PC-3 (cell line): ENCODE measurements around the gene PDGFD. TPM values are rescaled to one million over a fixed set of nuclear protein-coding genes. Genes with fewer than 3 reads are reported as not detected.

ENCODE experiments used
- ATAC-seq: fragments of 200-7000 bp; cut with Tn5 transposase; 2 replicates; pipeline ENCODE4 v1.9.1; 2020; ENCODE audit warnings: mild to moderate bottlenecking, moderate library complexity
- BruUV-seq: library from RNA; stranded (reverse); fragments of 400-500 nt; replicated peaks from 2 replicates; lab custom pipeline; 2021; lab: Mats Ljungman, UMichigan
- CTCF ChIA-PET: fragments of 300-600 bp; sonication (Branson Sonifier 250); formaldehyde crosslinking; loops from one replicate; lab custom pipeline; 2022; ENCODE audit warnings: antibody characterized with exemption; lab: Charles Lee
- POLR2A ChIA-PET: fragments of 300-600 bp; sonication (Branson Sonifier 250); formaldehyde crosslinking; loops from one replicate; lab custom pipeline; 2022; ENCODE audit warnings: antibody characterized with exemption; ENCODE audit not compliant: unreplicated experiment; lab: Charles Lee
- DNase-seq: peaks from one replicate; pipeline ENCODE4 v3.0.0-alpha.2; 2015
- H2AFZ ChIP-seq: fragments of 300-600 bp; sonication (generic); 2 replicates; pipeline ENCODE4 v1.6.0; 2016; ENCODE audit warnings: antibody characterized with exemption, low read length
- H3F3A ChIP-seq: fragments of 300-600 bp; sonication (generic); one replicate; pipeline ENCODE4 v1.6.0; 2017; ENCODE audit warnings: antibody characterized with exemption, low read length, control low read depth, mild to moderate bottlenecking; ENCODE audit not compliant: unreplicated experiment
- H3K27ac ChIP-seq: fragments of 300-600 bp; sonication (generic); 2 replicates; pipeline ENCODE4 v1.5.1; 2016; ENCODE audit warnings: mild to moderate bottlenecking, low read length
- H3K27me3 ChIP-seq: fragments of 300-600 bp; sonication (generic); 2 replicates; pipeline ENCODE4 v1.6.1; 2016; ENCODE audit warnings: low read length, mixed read lengths
- H3K36me3 ChIP-seq: fragments of 300-600 bp; sonication (generic); 2 replicates; pipeline ENCODE4 v1.6.1; 2016; ENCODE audit warnings: low read depth, mixed run types, low read length, mixed read lengths
- H3K4me1 ChIP-seq: fragments of 300-600 bp; sonication (generic); 2 replicates; pipeline ENCODE4 v1.5.1; 2016; ENCODE audit warnings: low read length; ENCODE audit not compliant: insufficient read depth
- H3K4me2 ChIP-seq: fragments of 300-600 bp; sonication (generic); 2 replicates; pipeline ENCODE4 v1.6.0; 2016; ENCODE audit warnings: low read length
- H3K4me3 ChIP-seq: fragments of 300-600 bp; sonication (generic); 2 replicates; pipeline ENCODE4 v1.5.1; 2016; ENCODE audit warnings: mild to moderate bottlenecking, low read length, mixed read lengths
- H3K79me2 ChIP-seq: fragments of 300-600 bp; sonication (generic); 2 replicates; pipeline ENCODE4 v1.6.1; 2017; ENCODE audit warnings: low read length, mixed read lengths
- H3K9ac ChIP-seq: fragments of 300-600 bp; sonication (generic); 2 replicates; pipeline ENCODE4 v1.6.0; 2016; ENCODE audit warnings: mild to moderate bottlenecking, low read length
- H3K9me2 ChIP-seq: fragments of 300-600 bp; sonication (generic); replicated peaks from 2 replicates; pipeline ENCODE4 v1.6.1; 2016; ENCODE audit warnings: mixed run types, low read length, mixed read lengths
- H3K9me3 ChIP-seq: fragments of 300-600 bp; sonication (generic); 2 replicates; pipeline ENCODE4 v1.6.1; 2016; ENCODE audit warnings: low read length, mixed read lengths
- H4K20me1 ChIP-seq: fragments of 300-600 bp; sonication (generic); 2 replicates; pipeline ENCODE4 v1.6.1; 2016; ENCODE audit warnings: low read length, mixed read lengths
- EZH2 ChIP-seq: fragments of 300-600 bp; sonication (generic); IDR thresholded peaks from one replicate; pipeline ENCODE4 v1.6.1; 2017; ENCODE audit warnings: antibody characterized with exemption, mild to moderate bottlenecking, low read length; ENCODE audit not compliant: unreplicated experiment
- EZH2phosphoT487 ChIP-seq: fragments of 300-600 bp; sonication (generic); IDR thresholded peaks from 2 replicates; pipeline ENCODE4 v1.6.1; 2018; ENCODE audit warnings: mild to moderate bottlenecking, antibody characterized with exemption, low read length, borderline replicate concordance
- intact Hi-C: fragments of 100-400 bp; cut with micrococcal nuclease; formaldehyde crosslinking; loops from 2 replicates; pipeline ENCODE4 v1.9.0; 2023
- total RNA-seq: library from RNA; depleted of rRNA; stranded (reverse); fragments of >200 nt; gene quantifications from 2 replicates; pipeline ENCODE4 v1.2.3, GENCODE V29; 2014
- TF ChIP-seq, protein P1 (sequence below): fragments of 300-600 bp; sonication (generic); conservative IDR thresholded peaks from 2 replicates; pipeline ENCODE4 v1.5.1; 2017; ENCODE audit warnings: antibody characterized with exemption, low read depth, mild to moderate bottlenecking, low read length

Gene PDGFD
- total RNA-seq, 1 experiment from 2014 or later, result 5.0 TPM

DNA sequence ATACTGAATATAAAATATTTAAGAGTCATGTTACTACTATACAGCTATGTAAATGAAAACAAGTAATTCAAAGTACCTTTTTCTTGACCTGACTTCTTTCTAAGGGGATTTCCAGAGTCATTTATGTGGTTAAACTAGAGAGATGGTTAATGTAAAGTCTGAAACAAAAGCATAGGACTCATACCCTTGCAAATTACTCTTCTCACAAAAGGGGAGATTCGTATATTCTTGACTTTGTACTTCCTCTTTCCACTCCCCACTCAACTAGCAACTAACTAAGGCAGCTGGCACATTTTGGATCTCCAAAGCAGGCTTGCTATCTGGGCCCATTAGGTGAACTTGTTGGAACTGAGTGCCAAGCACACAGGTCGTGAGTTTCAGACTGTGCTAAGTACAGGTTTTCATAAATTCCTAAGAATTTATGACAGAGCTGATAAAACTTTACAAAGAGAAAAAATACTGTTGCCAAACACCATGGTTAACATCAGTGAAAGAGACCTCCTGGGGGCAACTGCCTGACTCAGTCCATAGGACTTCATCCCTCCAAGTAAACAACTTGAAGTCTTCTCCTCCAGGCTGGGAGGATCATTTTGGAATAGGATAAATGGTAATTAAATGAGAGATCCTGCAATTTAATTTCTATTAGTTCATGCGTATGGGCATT, 204.5 kb downstream of the PDGFD start:
- ATAC-seq (no peak; the same call in 1 of the 2 replicates), DNase-seq (peak; percentile 31)
- intact Hi-C loops, result no loop called here
- H3K9me3 ChIP-seq, result peaks cover 5% of the 10 kb centered on the region
- no peaks in the 10 kb centered on the region for H3K27me3 ChIP-seq
- H3K9me2 ChIP-seq, result no peaks in the 10 kb centered on the region
- H3K4me3 ChIP-seq, result no peak overlapping the region
- no peaks in the 10 kb centered on the region for H4K20me1 ChIP-seq
- no peaks in the 10 kb centered on the region for H3K36me3 ChIP-seq
- H2AFZ ChIP-seq, result no peak overlapping the region
- H3K4me1 ChIP-seq, result peaks cover 12% of the 10 kb centered on the region
- POLR2A ChIA-PET, result no interaction called here
- H3K4me2 ChIP-seq, result no peak overlapping the region
- TF ChIP-seq EZH2phosphoT487, result no peak
- no peak for TF ChIP-seq EZH2
- TF ChIP-seq, protein P1, sequence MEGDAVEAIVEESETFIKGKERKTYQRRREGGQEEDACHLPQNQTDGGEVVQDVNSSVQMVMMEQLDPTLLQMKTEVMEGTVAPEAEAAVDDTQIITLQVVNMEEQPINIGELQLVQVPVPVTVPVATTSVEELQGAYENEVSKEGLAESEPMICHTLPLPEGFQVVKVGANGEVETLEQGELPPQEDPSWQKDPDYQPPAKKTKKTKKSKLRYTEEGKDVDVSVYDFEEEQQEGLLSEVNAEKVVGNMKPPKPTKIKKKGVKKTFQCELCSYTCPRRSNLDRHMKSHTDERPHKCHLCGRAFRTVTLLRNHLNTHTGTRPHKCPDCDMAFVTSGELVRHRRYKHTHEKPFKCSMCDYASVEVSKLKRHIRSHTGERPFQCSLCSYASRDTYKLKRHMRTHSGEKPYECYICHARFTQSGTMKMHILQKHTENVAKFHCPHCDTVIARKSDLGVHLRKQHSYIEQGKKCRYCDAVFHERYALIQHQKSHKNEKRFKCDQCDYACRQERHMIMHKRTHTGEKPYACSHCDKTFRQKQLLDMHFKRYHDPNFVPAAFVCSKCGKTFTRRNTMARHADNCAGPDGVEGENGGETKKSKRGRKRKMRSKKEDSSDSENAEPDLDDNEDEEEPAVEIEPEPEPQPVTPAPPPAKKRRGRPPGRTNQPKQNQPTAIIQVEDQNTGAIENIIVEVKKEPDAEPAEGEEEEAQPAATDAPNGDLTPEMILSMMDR, result no peak
- no peaks in the 10 kb centered on the region for H3K79me2 ChIP-seq
- no peak overlapping the region for H3K9ac ChIP-seq
- BruUV-seq, result no TSS peak
- no peaks in the 10 kb centered on the region for H3F3A ChIP-seq
- H3K27ac ChIP-seq, result no peak overlapping the region
- CTCF ChIA-PET, result no interaction called here

DNA sequence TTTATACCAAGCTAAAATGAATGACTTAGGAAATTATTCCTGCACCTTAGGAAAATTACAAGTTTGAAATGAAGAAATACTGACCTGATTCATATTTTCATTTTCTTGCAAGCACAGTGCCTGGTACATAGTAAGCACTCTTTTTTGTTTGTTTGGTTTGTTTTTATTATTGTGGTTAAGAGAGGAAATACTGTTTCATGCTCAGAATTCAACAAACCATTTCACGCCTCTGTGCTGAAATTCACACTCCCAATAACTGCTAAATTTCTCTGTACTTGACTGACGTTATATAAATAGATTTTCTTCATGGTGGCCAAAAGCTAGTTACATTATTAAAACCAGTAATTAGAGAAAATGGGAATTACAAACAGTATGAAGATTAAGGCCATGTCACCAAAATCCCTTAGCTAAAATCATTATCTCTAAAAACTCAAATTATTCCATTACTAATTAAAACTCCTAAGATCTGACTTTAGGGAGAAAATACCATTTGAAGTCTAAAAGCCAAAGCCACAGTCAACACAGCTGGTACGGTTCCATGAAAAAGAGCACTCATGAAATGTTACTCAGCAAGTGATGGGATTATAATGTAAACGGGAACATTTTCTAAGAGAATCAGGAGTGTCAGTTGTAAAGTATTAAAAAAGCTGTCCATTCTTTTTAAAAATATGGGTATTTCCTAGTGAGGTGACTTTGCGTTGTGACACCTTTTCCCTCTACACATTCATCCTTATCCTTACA, 205.3 kb downstream of the PDGFD start:
- Histone ChIP-seq H3K4me1 (peaks cover 12% of the 10 kb centered on the region), H3K79me2 (no peaks in the 10 kb centered on the region), H2AFZ (no peak overlapping the region), H3F3A (no peaks in the 10 kb centered on the region), H3K36me3 (no peaks in the 10 kb centered on the region), H3K9me3 (peaks cover 5% of the 10 kb centered on the region), H3K27ac (no peak overlapping the region), H3K27me3 (no peaks in the 10 kb centered on the region), H3K4me2 (no peak overlapping the region), H4K20me1 (no peaks in the 10 kb centered on the region), H3K4me3 (no peak overlapping the region), H3K9ac (no peak overlapping the region), H3K9me2 (no peaks in the 10 kb centered on the region)
- TF ChIP-seq, protein P1, result no peak
- TF ChIP-seq EZH2, result no peak
- TF ChIP-seq EZH2phosphoT487, result no peak
- DNase-seq, result no peak
- ChIA-PET POLR2A (no interaction called here), CTCF (no interaction called here)
- ATAC-seq, result no peak
- BruUV-seq, result no TSS peak
- intact Hi-C loops, result no loop called here
